Pancreas (tissue), 10 donors: ENCODE results near the gene SMIM44. TPM values are rescaled to one million over a fixed set of nuclear protein-coding genes. Genes with fewer than 3 reads are reported as not detected.

Experiments used
- ATAC-seq, 4 donors: fragments of 200-7000 bp; cut with Tn5 transposase; one replicate each; pipeline versions ENCODE4 v1.8.0 to v1.9.1; 2020; ENCODE audit warnings: mild to moderate bottlenecking in 4 of 4, moderate library complexity in 4 of 4
- DNase-seq, 6 donors: peaks; one replicate each; pipeline ENCODE4 v3.0.0-alpha.2; 2020
- FAIRE-seq: peaks from 2 replicates; lab custom pipeline; 2012; peaks lifted over from hg19 to GRCh38; lab: Jason Lieb, UNC
- H3K27ac ChIP-seq, 4 donors: fragments of 200-600 bp; sonication (generic); 1 replicate in 3 of 4; 2 replicates in 1 of 4; pipeline versions ENCODE4 v1.5.0 to v1.8.0; 2020
- H3K27me3 ChIP-seq, 4 donors: fragments of 200-600 bp; one replicate each; pipeline ENCODE4 v1.8.0; 2021
- H3K36me3 ChIP-seq, 3 donors: fragments of 200-600 bp; sonication (generic) in 1 of 3; one replicate each; pipeline versions ENCODE4 v1.5.0 to v1.8.0; 2020 to 2021
- H3K4me1 ChIP-seq, 3 donors: fragments of 200-600 bp; one replicate each; pipeline ENCODE4 v1.8.0; 2021
- H3K4me3 ChIP-seq, 4 donors: fragments of 200-600 bp; sonication (generic) in 2 of 4; one replicate each; pipeline versions ENCODE4 v1.5.0 to v1.8.0; 2020 to 2021
- H3K9me3 ChIP-seq, 4 donors: fragments of 200-600 bp; one replicate each; pipeline ENCODE4 v1.8.0; 2021
- CTCF ChIP-seq, 4 donors: fragments of 200-600 bp; sonication (generic) in 3 of 4; IDR thresholded peaks; one replicate each; pipeline versions ENCODE4 v1.5.0 to v1.8.0; 2021; ENCODE audit warnings: antibody characterized with exemption in 4 of 4
- WGBS, 2 donors: extraction: QIAGEN DNeasy Blood & Tissue Kit; methylation state at CpG; one replicate each; pipeline ENCODE4 v1.1.7; 2013; 5-methylcytosine and 5-hydroxymethylcytosine counted together
- intact Hi-C, 3 donors: fragments of 100-400 bp; cut with DNase I; formaldehyde crosslinking; loops; one replicate each; pipeline versions ENCODE4 v1.11.1 to v1.14.2; 2022
- polyA plus RNA-seq, 2 donors: library from polyadenylated mRNA; stranded (reverse); fragments of 200-250 nt; gene quantifications; one replicate each; pipeline ENCODE4 v1.2.3, GENCODE V29; 2013
- total RNA-seq, 6 donors: library from RNA; stranded (reverse); fragmentation: NEBNext Ultra II Directional in 4 of 6; extraction: Animal tissue kit (Norgen Biotek cat#: 25700) in 4 of 6; gene quantifications; one replicate each; pipeline versions ENCODE4 v1.2.1 to v1.2.4, GENCODE V29; 2021 to 2023
- donor health status: healthy with polysubstance abuse.
- donor health status: DM: no; HTN: no; CAD: no; lungs with moderate emphysema.
- donor health status: DM: no; HTN: no; CAD: no.
- donor health status: control.
- donor health status: control.
- donor health status: Bipolar disorder and iron deficiency.
- donor health status: DM: yes; HTN: yes; CAD: no.
- donor health status: DM: no; HTN: no; CAD: no.
- donor health status: DM: no; HTN: no; CAD: no.
- donor health status: DM: yes; HTN: yes; CAD: no.

The SMIM44 gene
- total and polyA plus RNA-seq, 8 donors: 0.92 TPM; not detected in 7

- Histone ChIP-seq H3K4me3 (no peak overlapping the region), H3K27me3 (no peaks in the 10 kb centered on the region), H3K27ac (no peak overlapping the region), H3K9me3 (no peaks in the 10 kb centered on the region), H3K36me3 (peaks cover 7 to 54% (median 33%) of the 10 kb centered on the region in 3 donors), H3K4me1 (no peaks in the 10 kb centered on the region)
- ATAC-seq: no peak
- TF ChIP-seq CTCF (IDR thresholded peaks at IDR 0.05): no peak
- intact Hi-C loops: no loop called here
- WGBS, 2 donors: 87 to 88% methylated on average over 24 of the region's 24 CpGs
- no peak for FAIRE-seq
- DNase-seq: no peak
Measured at GRCh38 chr19:3444695-3445234, 38.5 kb downstream of the SMIM44 start.

GRCh38 chr19:3443840-3444694 lies 39.2 kb downstream of the SMIM44 start:
- no peaks in the 10 kb centered on the region for H3K4me1 ChIP-seq
- no peaks in the 10 kb centered on the region for H3K9me3 ChIP-seq
- no peak for TF ChIP-seq CTCF (IDR thresholded peaks at IDR 0.05)
- no peak overlapping the region for H3K4me3 ChIP-seq
- intact Hi-C loops: no loop called here
- peak; percentile 15 to 40 (median 25) for ATAC-seq
- peak in 1 of 6 donors; percentile 48 for DNase-seq
- H3K27me3 ChIP-seq: no peaks in the 10 kb centered on the region
- no peak for FAIRE-seq
- H3K27ac ChIP-seq: no peak overlapping the region
- H3K36me3 ChIP-seq: peaks cover 5 to 49% (median 27%) of the 10 kb centered on the region in 3 donors
- WGBS, 2 donors: 68 to 69% methylated on average over 32 to 33 of the region's 33 CpGs

GRCh38 chr19:3442487-3443071 lies 40.7 kb downstream of the SMIM44 start:
- intact Hi-C loops: no loop called here
- H3K4me3 ChIP-seq: no peak overlapping the region
- ATAC-seq (no peak), DNase-seq (peak in 1 of 6 donors; percentile 30), FAIRE-seq (no peak)
- peaks cover 4 to 46% (median 23%) of the 10 kb centered on the region in 3 donors for H3K36me3 ChIP-seq
- H3K4me1 ChIP-seq: no peaks in the 10 kb centered on the region
- H3K27me3 ChIP-seq: no peaks in the 10 kb centered on the region
- WGBS, 2 donors: 84 to 95% methylated on average over 15 of the region's 15 CpGs
- H3K9me3 ChIP-seq: no peaks in the 10 kb centered on the region
- TF ChIP-seq CTCF (IDR thresholded peaks at IDR 0.05): no peak
- H3K27ac ChIP-seq: no peak overlapping the region

- Histone ChIP-seq H3K27ac (no peak overlapping the region), H3K4me1 (no peaks in the 10 kb centered on the region), H3K4me3 (no peak overlapping the region), H3K27me3 (no peaks in the 10 kb centered on the region), H3K36me3 (peaks cover 4 to 44% (median 23%) of the 10 kb centered on the region in 3 donors), H3K9me3 (no peaks in the 10 kb centered on the region)
- ATAC-seq (no peak), DNase-seq (peak in 1 of 6 donors; percentile 41), FAIRE-seq (no peak)
- intact Hi-C loops: no loop called here
- TF ChIP-seq CTCF (IDR thresholded peaks at IDR 0.05): no peak
- 90 to 91% methylated on average over 14 of the region's 14 CpGs for WGBS, 2 donors
Measured at GRCh38 chr19:3441986-3442329, 41.3 kb downstream of the SMIM44 start.
